ENCODE results near the gene TAS2R60. TPM values are rescaled to one million over a fixed set of nuclear protein-coding genes. Genes with fewer than 3 reads are reported as not detected.

The TAS2R60 gene
- total and polyA plus RNA-seq, 3 donors from 2014 or later: not detected

GRCh38 chr7:143493751-143494150, 50.5 kb downstream of the TAS2R60 start:
- TF ChIP-seq CTCF (IDR thresholded peaks at IDR 0.05) (no peak), POLR2A (IDR thresholded peaks at IDR 0.05) (no peak)
- Histone ChIP-seq H3K36me3 (ENCODE audit: low read depth, missing control alignments) (no peaks in the 10 kb centered on the region), H3K9me3 (no peaks in the 10 kb centered on the region), H3K27ac (no peak overlapping the region), H3K4me1 (no peaks in the 10 kb centered on the region), H3K4me3 (no peak overlapping the region), H3K27me3 (no peaks in the 10 kb centered on the region)
- intact Hi-C loops (cut with DNase I; ENCODE audit: low total_unique reads): no loop called here
- 59 to 85% methylated on average over 1 of the region's 1 CpG for WGBS, 2 donors
- DNase-seq: no peak

Other genes with a start within 250 kb of the TAS2R60 start
- not detected for gene TAS2R40, start 221.4 kb upstream of the TAS2R60 start, total RNA-seq
- gene TAS2R40, start 221.4 kb upstream of the TAS2R60 start, polyA plus RNA-seq (ENCODE audit: insufficient read depth, low read depth, low replicate concordance): not detected
- 100 to 1,000 TPM; 105 to 136 TPM for gene GSTK1, start 180.0 kb upstream of the TAS2R60 start, total RNA-seq
- 169 TPM for gene GSTK1, start 180.0 kb upstream of the TAS2R60 start, polyA plus RNA-seq (ENCODE audit: insufficient read depth, low read depth, low replicate concordance)
- gene TMEM139, start 158.5 kb upstream of the TAS2R60 start, total RNA-seq: 1 to 10 TPM; 1.1 to 2.2 TPM
- 5.3 TPM for gene TMEM139, start 158.5 kb upstream of the TAS2R60 start, polyA plus RNA-seq (ENCODE audit: insufficient read depth, low read depth, low replicate concordance)
- gene CASP2, start 155.1 kb upstream of the TAS2R60 start, total RNA-seq: 10 to 100 TPM; 23.6 to 26.5 TPM
- gene CASP2, start 155.1 kb upstream of the TAS2R60 start, polyA plus RNA-seq (ENCODE audit: insufficient read depth, low read depth, low replicate concordance): 20.7 TPM
- gene CLCN1, start 127.3 kb upstream of the TAS2R60 start, total RNA-seq: 1 to 10 TPM; 1.1 to 1.4 TPM
- 2.7 TPM for gene CLCN1, start 127.3 kb upstream of the TAS2R60 start, polyA plus RNA-seq (ENCODE audit: insufficient read depth, low read depth, low replicate concordance)
- 1 to 10 TPM; 1.2 TPM for gene FAM131B, start 80.7 kb upstream of the TAS2R60 start, total RNA-seq
- gene FAM131B, start 80.7 kb upstream of the TAS2R60 start, polyA plus RNA-seq (ENCODE audit: insufficient read depth, low read depth, low replicate concordance): 1.2 TPM
- 100 to 1,000 TPM; 164 to 222 TPM for gene ZYX, start 62.1 kb upstream of the TAS2R60 start, total RNA-seq
- 190 TPM for gene ZYX, start 62.1 kb upstream of the TAS2R60 start, polyA plus RNA-seq (ENCODE audit: insufficient read depth, low read depth, low replicate concordance)
- 1 to 10 TPM; 5.9 to 8.5 TPM for gene EPHA1, start 34.6 kb upstream of the TAS2R60 start, total RNA-seq
- gene EPHA1, start 34.6 kb upstream of the TAS2R60 start, polyA plus RNA-seq (ENCODE audit: insufficient read depth, low read depth, low replicate concordance): 9.8 TPM
- gene TAS2R41, start 34.4 kb downstream of the TAS2R60 start, total RNA-seq: under 1 TPM in 1 of 2 donors, not detected in 1; 0.55 TPM
- not detected for gene TAS2R41, start 34.4 kb downstream of the TAS2R60 start, polyA plus RNA-seq (ENCODE audit: insufficient read depth, low read depth, low replicate concordance)
- gene CTAGE15, start 128.3 kb downstream of the TAS2R60 start, total RNA-seq: 1 to 10 TPM; 2.7 to 6.5 TPM
- gene CTAGE15, start 128.3 kb downstream of the TAS2R60 start, polyA plus RNA-seq (ENCODE audit: insufficient read depth, low read depth, low replicate concordance): 3.0 TPM
- gene TCAF2, start 177.5 kb downstream of the TAS2R60 start, total RNA-seq: 1 to 10 TPM; 3.1 to 5.0 TPM
- gene TCAF2, start 177.5 kb downstream of the TAS2R60 start, polyA plus RNA-seq (ENCODE audit: insufficient read depth, low read depth, low replicate concordance): 3.6 TPM

All from testis (tissue), 3 donors.